ENCODE data around the gene GPC6.

- TF ChIP-seq GATA2 (IDR thresholded peaks at IDR 0.05; ENCODE audit: low read depth, low read length) (no peak), GATA3 (IDR thresholded peaks at IDR 0.05; ENCODE audit: low read depth, low read length) (no peak)
Measured at GRCh38 chr13:93745884-93746283, 519.3 kb downstream of the GPC6 start.

Measured in SH-SY5Y (cell line).